ENCODE measurements around the gene SELP.

Gene SELP

GRCh38 chr1:169585181-169585580, 44.7 kb downstream of the SELP start:
- DNase-seq: no peak
- intact Hi-C loops (cut with DNase I): no loop called here

GRCh38 chr1:169584483-169585144, 45.3 kb downstream of the SELP start:
- intact Hi-C loops (cut with DNase I): no loop called here
- DNase-seq: no peak

GRCh38 chr1:169577981-169578738, 51.8 kb downstream of the SELP start:
- intact Hi-C loops (cut with DNase I): no loop called here
- DNase-seq: no peak

- intact Hi-C loops (cut with DNase I): no loop called here
- DNase-seq: no peak
These were observed 53.0 kb downstream of the SELP start for GRCh38 chr1:169576935-169577331.

- intact Hi-C loops (cut with DNase I): no loop called here
- peak in 1 of 42 donors; percentile 17 for DNase-seq
These were observed 53.5 kb downstream of the SELP start for GRCh38 chr1:169576241-169576934.

GRCh38 chr1:169574336-169574735, 55.6 kb downstream of the SELP start:
- intact Hi-C loops (cut with DNase I): no loop called here
- no peak for DNase-seq

- intact Hi-C loops (cut with DNase I): no loop called here
- no peak for DNase-seq
These were observed 57.7 kb downstream of the SELP start for GRCh38 chr1:169572187-169572586.

GRCh38 chr1:169571450-169571849, 58.5 kb downstream of the SELP start:
- intact Hi-C loops (cut with DNase I): no loop called here

GRCh38 chr1:169570172-169570574, 59.8 kb downstream of the SELP start:
- DNase-seq: no peak
- intact Hi-C loops (cut with DNase I): no loop called here

More at GRCh38 chr1:169571450-169571849, 58.5 kb downstream of the SELP start:
- no peak for DNase-seq

GRCh38 chr1:169568497-169568896, 61.4 kb downstream of the SELP start:
- no peak for DNase-seq
- intact Hi-C loops (cut with DNase I): no loop called here

- intact Hi-C loops (cut with DNase I): no loop called here
These were observed 64.3 kb downstream of the SELP start for GRCh38 chr1:169565335-169566271.

GRCh38 chr1:169563650-169564049, 66.3 kb downstream of the SELP start:
- intact Hi-C loops (cut with DNase I): no loop called here
- DNase-seq: no peak

More at GRCh38 chr1:169565335-169566271, 64.3 kb downstream of the SELP start:
- no peak for DNase-seq

- DNase-seq: no peak
- intact Hi-C loops (cut with DNase I): no loop called here
These were observed 66.8 kb downstream of the SELP start for GRCh38 chr1:169563019-169563615.

- intact Hi-C loops (cut with DNase I): no loop called here
- no peak for DNase-seq
These were observed 68.2 kb downstream of the SELP start for GRCh38 chr1:169561692-169562091.

GRCh38 chr1:169557131-169557530, 72.8 kb downstream of the SELP start:
- no peak for DNase-seq
- intact Hi-C loops (cut with DNase I): no loop called here

GRCh38 chr1:169550294-169550693, 79.6 kb downstream of the SELP start:
- DNase-seq: peak in 1 of 42 donors; percentile 4
- intact Hi-C loops (cut with DNase I): no loop called here

- no peak for DNase-seq
- intact Hi-C loops (cut with DNase I): loop anchor here (5.0 kb wide), 1 partner anchor 81 kb away; no protein-coding TSS in a partner anchor
These were observed 81.6 kb downstream of the SELP start for GRCh38 chr1:169548282-169548681.
